ENCODE measurements around the gene SAMD13. TPM values are rescaled to one million over a fixed set of nuclear protein-coding genes. Genes with fewer than 3 reads are reported as not detected.

Gene SAMD13
- total and polyA plus RNA-seq, 10 donors, result 0.39 to 2.8 (median 1.5) TPM

- no peaks in the 10 kb centered on the region for H3K4me1 ChIP-seq
- no peak for TF ChIP-seq CTCF (IDR thresholded peaks at IDR 0.05 in 8 of 11, conservative IDR thresholded peaks at IDR 0.05 in 3 of 11)
- no peak for TF ChIP-seq POLR2AphosphoS5 (IDR thresholded peaks at IDR 0.05)
- TF ChIP-seq POLR2A (IDR thresholded peaks at IDR 0.05), result no peak
- no peak for DNase-seq
- H3K36me3 ChIP-seq, result no peaks in the 10 kb centered on the region
- no peak overlapping the region for H3K4me3 ChIP-seq
- intact Hi-C loops (cut with DNase I; ENCODE audit: low total_unique reads), result no loop called here
- WGBS, 5 donors, result 87 to 95% (median 90%) methylated on average over 2 of the region's 2 CpGs
- H3K9me3 ChIP-seq, result peaks cover 0 to 38% (median 33%) of the 10 kb centered on the region in 8 donors
- no peak overlapping the region for H3K27ac ChIP-seq
- H3K27me3 ChIP-seq (replicated peaks in 1 of 7), result no peaks in the 10 kb centered on the region
Observed at GRCh38 chr1:84289169-84289785, 12.2 kb upstream of the SAMD13 start.

- intact Hi-C loops (cut with DNase I; ENCODE audit: low total_unique reads), result no loop called here
- Histone ChIP-seq H3K36me3 (no peaks in the 10 kb centered on the region), H3K27ac (no peak overlapping the region), H3K27me3 (replicated peaks in 1 of 7) (no peaks in the 10 kb centered on the region), H3K4me1 (no peaks in the 10 kb centered on the region), H3K4me3 (no peak overlapping the region), H3K9me3 (peaks cover 0 to 38% (median 31%) of the 10 kb centered on the region in 8 donors)
- TF ChIP-seq POLR2AphosphoS5 (IDR thresholded peaks at IDR 0.05) (no peak), CTCF (IDR thresholded peaks at IDR 0.05 in 8 of 11, conservative IDR thresholded peaks at IDR 0.05 in 3 of 11) (no peak), POLR2A (IDR thresholded peaks at IDR 0.05) (no peak)
- WGBS, 5 donors, result 82 to 90% (median 85%) methylated on average over 5 of the region's 5 CpGs
- no peak for DNase-seq
Observed at GRCh38 chr1:84291882-84292655, 9.4 kb upstream of the SAMD13 start.

GRCh38 chr1:84293766-84294165, 7.7 kb upstream of the SAMD13 start:
- no peak for DNase-seq
- no peaks in the 10 kb centered on the region for H3K36me3 ChIP-seq
- H3K9me3 ChIP-seq, result peaks cover 0 to 21% (median 14%) of the 10 kb centered on the region in 8 donors
- 84 to 95% (median 89%) methylated on average over 2 of the region's 2 CpGs for WGBS, 5 donors
- intact Hi-C loops (cut with DNase I; ENCODE audit: low total_unique reads), result no loop called here
- no peak for TF ChIP-seq POLR2AphosphoS5 (IDR thresholded peaks at IDR 0.05)
- TF ChIP-seq CTCF (IDR thresholded peaks at IDR 0.05 in 8 of 11, conservative IDR thresholded peaks at IDR 0.05 in 3 of 11), result no peak
- no peak for TF ChIP-seq POLR2A (IDR thresholded peaks at IDR 0.05)
- no peak overlapping the region for H3K27ac ChIP-seq
- no peaks in the 10 kb centered on the region for H3K27me3 ChIP-seq (replicated peaks in 1 of 7)
- no peak overlapping the region for H3K4me3 ChIP-seq
- peaks cover 4 to 13% (median 7%) of the 10 kb centered on the region in 6 donors for H3K4me1 ChIP-seq

- DNase-seq, result no peak
- Histone ChIP-seq H3K27ac (no peak overlapping the region), H3K4me3 (no peak overlapping the region), H3K9me3 (peaks cover 0 to 12% (median 8%) of the 10 kb centered on the region in 8 donors), H3K36me3 (no peaks in the 10 kb centered on the region), H3K27me3 (replicated peaks in 1 of 7) (peaks cover 0 to 1% (median 0%) of the 10 kb centered on the region in 7 donors), H3K4me1 (peaks cover 4 to 23% (median 16%) of the 10 kb centered on the region in 6 donors)
- 82 to 92% (median 84%) methylated on average over 3 of the region's 3 CpGs for WGBS, 5 donors
- TF ChIP-seq CTCF (IDR thresholded peaks at IDR 0.05 in 8 of 11, conservative IDR thresholded peaks at IDR 0.05 in 3 of 11) (no peak), POLR2A (IDR thresholded peaks at IDR 0.05) (no peak), POLR2AphosphoS5 (IDR thresholded peaks at IDR 0.05) (no peak)
- intact Hi-C loops (cut with DNase I; ENCODE audit: low total_unique reads), result no loop called here
Observed at GRCh38 chr1:84294751-84295150, 6.8 kb upstream of the SAMD13 start.

Data from spleen (tissue), 11 donors.